GM19467 (cell line): ENCODE measurements around the gene DCC.

ENCODE experiments used
- ATAC-seq: cut with Tn5 transposase; IDR thresholded peaks from one replicate; pipeline ENCODE4 v1.9.1; 2021; ENCODE audit warnings: mild to moderate bottlenecking, moderate library complexity; ENCODE audit not compliant: unreplicated experiment

The DCC gene

GRCh38 chr18:52667463-52668065 is 327.6 kb downstream of the DCC start:
- no peak for ATAC-seq

- no peak for ATAC-seq
Observed at GRCh38 chr18:52670896-52671295, 330.9 kb downstream of the DCC start.

- ATAC-seq: no peak
Observed at GRCh38 chr18:52678034-52678433, 338.0 kb downstream of the DCC start.

- no peak for ATAC-seq
Observed at GRCh38 chr18:52678551-52678950, 338.6 kb downstream of the DCC start.

GRCh38 chr18:52679354-52679753 is 339.4 kb downstream of the DCC start:
- no peak for ATAC-seq

GRCh38 chr18:52682260-52682659 is 342.3 kb downstream of the DCC start:
- no peak for ATAC-seq

GRCh38 chr18:52685316-52685715 is 345.3 kb downstream of the DCC start:
- ATAC-seq: no peak

GRCh38 chr18:52691841-52692240 is 351.8 kb downstream of the DCC start:
- ATAC-seq: no peak

GRCh38 chr18:52694804-52695203 is 354.8 kb downstream of the DCC start:
- ATAC-seq: no peak

- ATAC-seq: no peak
Observed at GRCh38 chr18:52700116-52700515, 360.1 kb downstream of the DCC start.

GRCh38 chr18:52700816-52701215 is 360.8 kb downstream of the DCC start:
- ATAC-seq: no peak

- ATAC-seq: no peak
Observed at GRCh38 chr18:52701219-52701935, 361.4 kb downstream of the DCC start.

- ATAC-seq: no peak
Observed at GRCh38 chr18:52715421-52715820, 375.4 kb downstream of the DCC start.

GRCh38 chr18:52715991-52716390 is 376.0 kb downstream of the DCC start:
- ATAC-seq: no peak

- no peak for ATAC-seq
Observed at GRCh38 chr18:52716973-52717372, 377.0 kb downstream of the DCC start.

GRCh38 chr18:52722904-52723303 is 382.9 kb downstream of the DCC start:
- ATAC-seq: no peak

GRCh38 chr18:52723550-52723970 is 383.6 kb downstream of the DCC start:
- no peak for ATAC-seq

- no peak for ATAC-seq
Observed at GRCh38 chr18:52730972-52731619, 391.1 kb downstream of the DCC start.

- ATAC-seq: no peak
Observed at GRCh38 chr18:52738946-52739345, 398.9 kb downstream of the DCC start.

GRCh38 chr18:52746986-52747385 is 407.0 kb downstream of the DCC start:
- no peak for ATAC-seq

- ATAC-seq: no peak
Observed at GRCh38 chr18:52747869-52748268, 407.9 kb downstream of the DCC start.

- no peak for ATAC-seq
Observed at GRCh38 chr18:52748343-52748742, 408.3 kb downstream of the DCC start.
